HFFc6 (cell line): Measurements from ENCODE around the gene CDH15. TPM values are rescaled to one million over a fixed set of nuclear protein-coding genes. Genes with fewer than 3 reads are reported as not detected.

Experiments
- DNase-seq: peaks from one replicate; pipeline ENCODE4 v3.0.0-alpha.2; 2018
- H3K27ac Mint-ChIP-seq: 2 replicates; pipeline ENCODE4 v1.8.0; 2020; ENCODE audit warnings: mild to moderate bottlenecking, mixed read lengths
- H3K27me3 Mint-ChIP-seq: 2 replicates; pipeline ENCODE4 v1.8.0; 2021; ENCODE audit warnings: mild to moderate bottlenecking, moderate library complexity, mixed read lengths; ENCODE audit not compliant: insufficient read depth
- H3K36me3 Mint-ChIP-seq: 2 replicates; pipeline ENCODE4 v1.8.0; 2021; ENCODE audit warnings: low read depth, mixed read lengths
- H3K4me1 Mint-ChIP-seq: 2 replicates; pipeline ENCODE4 v1.8.0; 2020; ENCODE audit warnings: low read depth, mixed read lengths
- H3K4me3 Mint-ChIP-seq: 2 replicates; pipeline ENCODE4 v1.8.0; 2020; ENCODE audit warnings: mild to moderate bottlenecking, moderate library complexity, mixed read lengths
- H3K9me3 Mint-ChIP-seq: 2 replicates; pipeline ENCODE4 v1.8.0; 2020; ENCODE audit warnings: mild to moderate bottlenecking, mixed read lengths
- total RNA-seq, 6 experiments: library from RNA; stranded (reverse); fragmentation: NEBNext Ultra II Directional; extraction: Animal tissue kit (Norgen Biotek cat#: 25700); gene quantifications; 2 replicates in 1 of 6; 3 replicates in 5 of 6; pipeline ENCODE4 v1.2.3, GENCODE V29; 2021
- TF ChIP-seq, protein P1 (sequence below): fragments of 200-600 bp; sonication (generic); IDR thresholded peaks from 2 replicates; pipeline ENCODE4 v1.5.0; 2021; ENCODE audit warnings: antibody characterized with exemption, mild to moderate bottlenecking

CDH15 gene
- total RNA-seq, 6 experiments from 2014 or later = 0.05 to 0.07 TPM; not detected in 4

DNA sequence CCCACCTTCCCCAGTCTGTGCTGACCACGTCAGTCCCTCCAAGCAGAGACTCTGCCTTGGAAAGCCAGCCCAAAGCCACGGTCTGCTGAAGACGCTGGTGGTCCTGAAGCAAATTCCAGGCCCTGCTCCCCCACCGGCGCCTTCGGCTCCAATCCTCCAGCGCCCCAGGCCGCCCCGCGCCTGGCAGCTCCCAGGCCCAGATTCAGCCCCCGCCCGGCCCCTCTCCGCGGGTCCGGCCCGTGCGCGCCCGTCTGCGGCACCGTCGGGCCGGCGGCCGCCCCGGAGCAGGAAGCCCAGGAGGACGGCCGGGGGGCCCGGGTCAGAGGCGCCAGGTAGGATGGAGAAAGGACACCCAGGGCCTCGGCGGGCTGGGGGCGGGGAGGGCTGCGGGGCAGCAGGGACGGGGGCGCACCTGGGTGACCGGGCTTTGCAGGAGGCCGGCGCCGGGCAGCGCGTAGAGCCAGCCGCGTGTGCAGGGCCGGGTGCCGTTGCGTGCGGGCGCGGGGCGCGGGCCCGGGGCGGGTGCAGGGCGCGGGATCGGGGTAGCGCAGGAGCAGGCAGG is 29.4 kb downstream of the CDH15 start:
- peaks cover 21% of the 10 kb centered on the region for H3K27me3 Mint-ChIP-seq
- TF ChIP-seq, protein P1, sequence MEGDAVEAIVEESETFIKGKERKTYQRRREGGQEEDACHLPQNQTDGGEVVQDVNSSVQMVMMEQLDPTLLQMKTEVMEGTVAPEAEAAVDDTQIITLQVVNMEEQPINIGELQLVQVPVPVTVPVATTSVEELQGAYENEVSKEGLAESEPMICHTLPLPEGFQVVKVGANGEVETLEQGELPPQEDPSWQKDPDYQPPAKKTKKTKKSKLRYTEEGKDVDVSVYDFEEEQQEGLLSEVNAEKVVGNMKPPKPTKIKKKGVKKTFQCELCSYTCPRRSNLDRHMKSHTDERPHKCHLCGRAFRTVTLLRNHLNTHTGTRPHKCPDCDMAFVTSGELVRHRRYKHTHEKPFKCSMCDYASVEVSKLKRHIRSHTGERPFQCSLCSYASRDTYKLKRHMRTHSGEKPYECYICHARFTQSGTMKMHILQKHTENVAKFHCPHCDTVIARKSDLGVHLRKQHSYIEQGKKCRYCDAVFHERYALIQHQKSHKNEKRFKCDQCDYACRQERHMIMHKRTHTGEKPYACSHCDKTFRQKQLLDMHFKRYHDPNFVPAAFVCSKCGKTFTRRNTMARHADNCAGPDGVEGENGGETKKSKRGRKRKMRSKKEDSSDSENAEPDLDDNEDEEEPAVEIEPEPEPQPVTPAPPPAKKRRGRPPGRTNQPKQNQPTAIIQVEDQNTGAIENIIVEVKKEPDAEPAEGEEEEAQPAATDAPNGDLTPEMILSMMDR = no peak
- no peak for DNase-seq
- H3K36me3 Mint-ChIP-seq = peaks cover 8% of the 10 kb centered on the region
- no peak overlapping the region for H3K4me3 Mint-ChIP-seq
- H3K27ac Mint-ChIP-seq = no peak overlapping the region
- H3K4me1 Mint-ChIP-seq = no peaks in the 10 kb centered on the region
- peaks cover 11% of the 10 kb centered on the region for H3K9me3 Mint-ChIP-seq

DNA sequence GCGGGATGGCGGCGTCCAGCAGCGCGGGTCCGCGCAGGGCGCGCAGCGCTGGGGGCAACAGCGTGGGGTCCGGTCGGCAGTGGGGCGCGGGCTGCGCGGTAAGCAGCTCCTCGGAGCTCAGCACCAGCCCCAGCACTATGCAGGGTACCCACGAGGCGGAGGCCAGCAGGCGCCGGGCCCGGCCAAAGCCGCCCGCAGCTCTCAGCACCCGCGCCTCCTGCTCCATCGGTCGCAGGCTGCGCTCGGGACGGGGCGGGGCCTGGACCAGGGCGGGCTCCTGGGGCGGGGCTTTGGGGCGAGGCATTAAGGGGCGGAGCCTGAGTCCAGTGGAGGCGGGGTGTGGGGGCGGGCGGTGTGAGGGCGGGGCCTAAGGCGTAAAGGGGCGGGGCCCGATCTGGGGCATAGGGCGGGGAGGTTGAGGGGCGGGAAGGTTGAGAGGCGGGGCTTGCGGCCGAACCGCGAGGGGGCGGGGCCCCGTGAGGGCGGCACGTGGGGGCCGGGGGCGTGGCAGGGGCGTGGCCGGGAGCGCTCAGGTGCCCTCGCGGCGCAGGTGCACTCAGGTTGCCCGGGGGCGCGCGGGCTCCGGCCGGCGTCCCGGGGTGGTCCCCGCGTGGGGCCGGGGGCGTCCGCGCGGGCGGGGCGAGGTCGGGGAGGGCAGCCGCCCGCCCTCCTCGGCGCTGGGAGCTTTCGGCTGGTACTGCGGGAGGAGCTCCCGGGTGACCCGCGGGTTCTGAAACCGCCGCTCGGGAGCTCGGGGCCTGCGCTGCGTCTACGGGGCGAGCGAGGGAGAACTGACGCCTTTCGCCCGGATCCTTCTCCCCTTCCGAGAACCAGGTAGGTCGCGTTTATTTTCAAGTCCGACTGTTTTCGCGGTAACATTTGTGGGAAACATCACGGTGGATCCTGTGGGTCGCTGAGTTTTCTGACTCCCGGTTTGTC is 30.2 kb downstream of the CDH15 start:
- peaks cover 11% of the 10 kb centered on the region for H3K9me3 Mint-ChIP-seq
- no peaks in the 10 kb centered on the region for H3K4me1 Mint-ChIP-seq
- H3K27ac Mint-ChIP-seq = no peak overlapping the region
- DNase-seq = no peak
- peaks cover 8% of the 10 kb centered on the region for H3K36me3 Mint-ChIP-seq
- no peak overlapping the region for H3K4me3 Mint-ChIP-seq
- H3K27me3 Mint-ChIP-seq = peaks cover 27% of the 10 kb centered on the region
- TF ChIP-seq, protein P1 = no peak

DNA sequence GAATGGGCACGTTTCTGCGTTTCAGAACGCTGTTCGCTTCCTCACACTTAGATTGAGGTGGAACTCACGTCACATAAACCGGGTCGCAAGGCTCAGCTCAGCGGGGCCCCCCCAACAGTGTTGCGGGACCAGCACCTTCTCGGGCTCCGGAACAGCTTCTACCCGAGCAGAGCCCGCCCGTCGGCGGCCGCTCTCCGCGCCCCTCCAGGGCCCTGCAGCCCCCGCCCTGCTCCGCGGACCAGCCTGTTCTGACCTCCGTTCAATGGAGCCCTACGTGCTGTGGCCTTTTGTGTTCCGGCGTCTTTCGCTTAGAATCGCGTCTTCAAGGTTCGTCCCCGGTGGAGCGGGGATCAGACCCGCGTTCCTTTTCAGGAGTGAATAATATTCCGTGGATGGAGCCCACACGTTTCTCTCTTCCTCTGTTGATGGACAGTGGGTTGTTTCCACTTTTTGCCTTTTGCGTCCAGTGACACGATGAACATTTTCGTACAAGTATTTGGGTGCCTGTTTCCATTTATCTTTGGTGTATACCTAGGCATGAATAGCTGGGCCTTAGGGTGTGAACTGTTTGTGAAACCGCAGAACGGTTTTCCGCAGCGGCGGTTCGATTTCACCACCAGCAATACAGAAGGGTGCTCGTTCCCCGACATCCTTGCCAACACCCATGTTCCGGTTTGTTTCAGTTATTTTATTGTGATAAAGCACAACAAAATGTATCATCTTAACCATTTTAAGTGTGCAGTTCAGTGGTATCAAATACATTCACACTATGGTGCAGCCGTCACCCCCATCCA is 31.1 kb downstream of the CDH15 start:
- Mint-ChIP-seq H3K36me3 (peaks cover 8% of the 10 kb centered on the region), H3K4me1 (no peaks in the 10 kb centered on the region), H3K27ac (no peak overlapping the region), H3K9me3 (peaks cover 11% of the 10 kb centered on the region), H3K27me3 (peaks cover 27% of the 10 kb centered on the region), H3K4me3 (no peak overlapping the region)
- no peak for DNase-seq
- TF ChIP-seq, protein P1 = no peak

DNA sequence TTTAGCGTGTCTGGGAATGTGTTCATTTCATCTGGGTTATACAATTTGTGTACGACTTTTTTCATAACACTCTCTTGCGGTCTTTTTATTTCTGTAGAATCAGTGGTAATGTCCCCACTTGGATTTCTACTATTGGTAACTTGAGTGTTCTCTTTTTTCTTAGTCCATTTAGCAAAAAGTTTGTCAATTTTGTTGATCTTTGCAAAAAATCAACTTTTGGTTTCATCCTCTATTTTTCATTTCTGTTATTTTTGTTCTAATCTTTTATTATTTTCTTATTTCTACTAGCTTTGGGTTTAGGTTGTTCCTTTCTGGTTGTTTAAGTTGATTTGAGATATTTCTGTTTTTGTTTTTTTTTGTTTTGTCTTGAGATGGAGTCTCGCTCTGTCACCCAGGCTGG is 36.4 kb downstream of the CDH15 start:
- Mint-ChIP-seq H3K36me3 (peaks cover 3% of the 10 kb centered on the region; the same call in 1 of the 2 replicates), H3K4me3 (no peak overlapping the region), H3K27me3 (peaks cover 23% of the 10 kb centered on the region), H3K4me1 (peaks cover 8% of the 10 kb centered on the region), H3K27ac (no peak overlapping the region), H3K9me3 (peaks cover 3% of the 10 kb centered on the region)
- no peak for DNase-seq
- TF ChIP-seq, protein P1 = no peak

DNA sequence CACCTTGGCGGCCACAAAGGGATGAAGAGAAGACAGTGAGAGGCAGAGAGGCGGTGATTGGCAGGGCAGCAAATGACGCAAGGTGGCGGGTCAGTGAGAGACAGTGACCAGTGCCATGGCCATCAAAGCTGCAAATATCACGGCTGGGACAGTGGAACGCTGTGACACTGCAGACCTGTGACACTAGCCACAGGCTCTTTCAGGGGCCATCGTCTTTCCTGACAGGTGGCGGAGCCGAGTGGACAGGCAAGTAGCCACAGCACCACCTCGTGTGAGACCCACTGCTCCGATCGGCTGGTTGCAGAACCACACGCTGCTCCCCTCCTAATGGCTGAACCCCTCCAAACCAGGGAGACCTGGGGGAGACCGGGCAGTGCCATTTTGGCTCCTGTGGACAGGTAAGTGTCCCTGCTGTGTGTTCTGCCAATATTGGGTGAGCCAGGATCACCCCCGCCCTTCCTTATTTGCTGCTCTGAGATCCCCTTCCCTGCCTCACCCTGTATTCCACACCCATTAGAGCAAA is 38.0 kb downstream of the CDH15 start:
- Mint-ChIP-seq H3K9me3 (no peaks in the 10 kb centered on the region), H3K4me1 (peaks cover 14% of the 10 kb centered on the region), H3K27me3 (peaks cover 16% of the 10 kb centered on the region), H3K4me3 (no peak overlapping the region), H3K27ac (no peak overlapping the region), H3K36me3 (no peaks in the 10 kb centered on the region)
- no peak for DNase-seq
- TF ChIP-seq, protein P1 = no peak
